Measurements from ENCODE around the gene ZNF573.

ZNF573 gene

GRCh38 chr19:37719111-37719926 is 60.1 kb downstream of the ZNF573 start, which contains the start of gene ZNF607:
Gene ZNF607 (minus strand): TSS chr19:37719761. CDS start chr19:37711618, 8,143 bp downstream.
- ATAC-seq (peak; percentile 96), DNase-seq (peak; percentile 88 to 93)
- Mint-ChIP-seq H3K4me3 (peak within 1 kb of the TSS; percentile 88 to 90), H3K4me1 (peaks cover 11% of the 10 kb centered on the region), H3K27ac (peak within 1 kb of the TSS; percentile 87 to 95), H3K9me3 (peaks cover 8 to 10% of the 10 kb centered on the region in 2 donors), H3K27me3 (no peaks in the 10 kb centered on the region)

- Mint-ChIP-seq H3K4me3 (peak overlapping the region; percentile 88 to 90), H3K27ac (peak overlapping the region in 1 of 2 donors; percentile 79)
- no peak for ATAC-seq
These were observed 61.1 kb downstream of the ZNF573 start for GRCh38 chr19:37718304-37718703.

GRCh38 chr19:37716140-37716539 is 63.2 kb downstream of the ZNF573 start:
- ATAC-seq = no peak
- H3K4me3 Mint-ChIP-seq = no peak overlapping the region
- H3K9me3 Mint-ChIP-seq = peaks cover 9 to 22% of the 10 kb centered on the region in 2 donors
- no peak for DNase-seq
- no peaks in the 10 kb centered on the region for H3K27me3 Mint-ChIP-seq
- H3K27ac Mint-ChIP-seq = no peak overlapping the region
- H3K4me1 Mint-ChIP-seq = peaks cover 11% of the 10 kb centered on the region

More at GRCh38 chr19:37718304-37718703, 61.1 kb downstream of the ZNF573 start:
- no peaks in the 10 kb centered on the region for H3K27me3 Mint-ChIP-seq
- H3K9me3 Mint-ChIP-seq = peaks cover 5 to 8% of the 10 kb centered on the region in 2 donors
- DNase-seq = no peak
- H3K4me1 Mint-ChIP-seq = peaks cover 11% of the 10 kb centered on the region

DNA sequence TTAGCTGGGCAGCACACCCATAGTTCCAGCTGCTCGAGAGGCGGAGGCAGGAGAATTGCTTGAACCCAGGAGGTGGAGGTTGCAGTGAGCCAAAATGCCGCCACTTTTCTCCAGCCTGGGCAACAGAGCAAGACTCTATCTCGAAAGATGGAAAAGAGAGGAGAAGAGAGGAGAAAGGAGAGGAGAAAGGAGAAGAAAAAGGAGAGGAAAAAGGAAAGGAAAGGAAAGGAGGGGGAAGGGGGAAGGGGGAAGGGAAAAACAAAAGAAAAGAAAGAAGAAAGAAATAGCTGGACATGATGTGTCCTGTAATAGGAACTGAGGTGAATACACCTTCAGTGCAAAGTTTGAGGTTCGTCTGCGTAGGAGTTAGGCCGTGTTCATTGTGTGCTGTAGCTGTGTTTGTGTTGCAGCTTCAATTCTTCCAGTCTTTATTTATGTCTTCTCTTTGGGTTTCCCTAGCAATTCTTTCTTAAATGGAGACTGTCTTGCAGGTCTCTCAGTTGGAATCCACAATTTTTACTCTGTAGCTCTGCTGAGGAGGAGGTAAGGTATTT is 73.3 kb downstream of the ZNF573 start:
- no peak overlapping the region for H3K27ac Mint-ChIP-seq
- ATAC-seq (no peak), DNase-seq (no peak)
- no peaks in the 10 kb centered on the region for H3K27me3 Mint-ChIP-seq
- peaks cover 23 to 42% of the 10 kb centered on the region in 2 donors for H3K9me3 Mint-ChIP-seq
- H3K4me1 Mint-ChIP-seq = no peaks in the 10 kb centered on the region
- no peak overlapping the region for H3K4me3 Mint-ChIP-seq

DNA sequence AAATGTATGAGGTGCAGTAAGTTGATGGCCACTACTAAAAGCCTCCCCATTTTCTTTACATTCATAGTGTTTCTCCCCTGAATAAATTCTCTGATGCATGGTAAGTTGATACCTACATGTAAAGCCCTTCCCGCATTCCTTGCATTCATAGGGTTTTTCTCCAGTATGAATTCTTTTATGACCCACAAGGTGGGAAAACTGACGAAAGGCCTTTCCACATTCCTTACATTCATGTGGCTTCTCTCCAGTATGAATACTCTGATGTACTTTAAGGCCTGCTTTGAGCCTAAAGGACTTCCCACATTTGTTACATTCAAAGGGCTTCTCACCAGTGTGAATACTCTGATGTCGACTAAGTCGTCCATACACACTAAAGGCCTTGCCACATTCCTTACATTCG is 80.3 kb downstream of the ZNF573 start:
- no peak overlapping the region for H3K27ac Mint-ChIP-seq
- ATAC-seq (no peak), DNase-seq (no peak)
- H3K4me1 Mint-ChIP-seq = no peaks in the 10 kb centered on the region
- no peak overlapping the region for H3K4me3 Mint-ChIP-seq
- no peaks in the 10 kb centered on the region for H3K27me3 Mint-ChIP-seq
- H3K9me3 Mint-ChIP-seq = peaks cover 44 to 64% of the 10 kb centered on the region in 2 donors

DNA sequence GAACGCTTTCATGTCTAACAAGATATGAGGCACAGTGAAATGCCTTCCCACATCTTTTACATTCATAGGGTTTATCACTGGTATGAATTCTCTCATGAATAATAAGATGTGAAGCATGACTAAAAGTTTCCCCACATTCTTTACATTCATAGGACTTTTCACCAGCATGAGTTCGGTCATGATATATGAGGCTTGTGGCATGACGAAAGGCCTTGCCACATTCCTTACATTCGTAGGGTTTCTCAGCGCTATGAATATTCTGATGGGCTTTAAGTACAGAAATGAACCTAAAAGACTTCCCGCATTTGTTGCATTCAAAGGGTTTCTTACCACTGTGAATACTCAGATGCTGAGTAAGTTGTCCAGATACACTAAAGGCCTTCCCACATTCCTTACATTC is 81.2 kb downstream of the ZNF573 start:
- ATAC-seq = no peak
- Mint-ChIP-seq H3K4me3 (no peak overlapping the region), H3K9me3 (peaks cover 48 to 70% of the 10 kb centered on the region in 2 donors), H3K27me3 (no peaks in the 10 kb centered on the region), H3K27ac (no peak overlapping the region), H3K4me1 (no peaks in the 10 kb centered on the region)
- DNase-seq = no peak

- DNase-seq = no peak
- no peak overlapping the region for H3K4me3 Mint-ChIP-seq
- peaks cover 7% of the 10 kb centered on the region for H3K4me1 Mint-ChIP-seq
- H3K27me3 Mint-ChIP-seq = no peaks in the 10 kb centered on the region
- no peak overlapping the region for H3K27ac Mint-ChIP-seq
- no peak for ATAC-seq
- H3K9me3 Mint-ChIP-seq = peaks cover 36 to 55% of the 10 kb centered on the region in 2 donors
These were observed 84.1 kb downstream of the ZNF573 start for GRCh38 chr19:37695144-37695899.

GRCh38 chr19:37692956-37693620 is 86.3 kb downstream of the ZNF573 start:
- no peaks in the 10 kb centered on the region for H3K27me3 Mint-ChIP-seq
- no peak overlapping the region for H3K27ac Mint-ChIP-seq
- no peak for ATAC-seq
- H3K4me1 Mint-ChIP-seq = peaks cover 7% of the 10 kb centered on the region
- peaks cover 20 to 33% of the 10 kb centered on the region in 2 donors for H3K9me3 Mint-ChIP-seq
- no peak overlapping the region for H3K4me3 Mint-ChIP-seq
- no peak for DNase-seq

GRCh38 chr19:37691881-37692504 is 87.4 kb downstream of the ZNF573 start:
- ATAC-seq (peak; percentile 94), DNase-seq (peak; percentile 81 to 86)
- H3K4me3 Mint-ChIP-seq = peak overlapping the region; percentile 87 to 94
- no peaks in the 10 kb centered on the region for H3K27me3 Mint-ChIP-seq
- peak overlapping the region; percentile 85 to 92 for H3K27ac Mint-ChIP-seq
- H3K4me1 Mint-ChIP-seq = peaks cover 7% of the 10 kb centered on the region
- H3K9me3 Mint-ChIP-seq = peaks cover 11 to 30% of the 10 kb centered on the region in 2 donors
